AG09309 (cell line): ENCODE data around the gene ZNF507.

Experiments
- DNase-seq: peaks from one replicate; pipeline ENCODE4 v3.0.0-alpha.2; 2010; ENCODE audit warnings: low read depth
- H3K4me3 ChIP-seq: 2 replicates; pipeline ENCODE4 v1.5.1; 2011; ENCODE audit warnings: mild to moderate bottlenecking, low read depth, low read length, moderate library complexity; ENCODE audit not compliant: control insufficient read depth
- CTCF ChIP-seq: IDR thresholded peaks from 2 replicates; pipeline ENCODE4 v1.5.1; 2011; ENCODE audit warnings: mild to moderate bottlenecking, low read depth, low read length, inconsistent platforms; ENCODE audit not compliant: insufficient read depth, control insufficient read depth; ENCODE audit errors: missing control alignments

ZNF507 gene

DNA sequence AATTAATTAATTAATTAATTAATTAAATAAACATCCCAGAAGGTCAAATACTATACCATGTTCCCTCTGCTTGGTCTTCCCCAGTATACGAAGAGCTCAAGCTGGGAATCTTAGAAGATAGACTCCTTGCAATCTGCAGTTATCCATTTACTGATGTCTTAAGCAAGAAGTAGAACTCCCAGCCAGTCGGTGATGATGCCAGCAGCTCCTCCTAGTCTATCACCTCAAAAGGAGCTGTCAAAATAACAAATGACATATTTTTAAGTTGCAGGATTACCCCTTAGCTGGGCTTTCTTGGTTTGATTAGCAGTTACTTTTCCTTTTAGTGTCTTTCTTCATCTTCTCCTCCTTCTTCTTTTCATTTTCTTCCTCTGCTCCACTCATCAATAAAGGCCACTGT is 6.0 kb upstream of the ZNF507 start:
- no peak for DNase-seq
- no peak for TF ChIP-seq CTCF
- no peak overlapping the region for H3K4me3 ChIP-seq

DNA sequence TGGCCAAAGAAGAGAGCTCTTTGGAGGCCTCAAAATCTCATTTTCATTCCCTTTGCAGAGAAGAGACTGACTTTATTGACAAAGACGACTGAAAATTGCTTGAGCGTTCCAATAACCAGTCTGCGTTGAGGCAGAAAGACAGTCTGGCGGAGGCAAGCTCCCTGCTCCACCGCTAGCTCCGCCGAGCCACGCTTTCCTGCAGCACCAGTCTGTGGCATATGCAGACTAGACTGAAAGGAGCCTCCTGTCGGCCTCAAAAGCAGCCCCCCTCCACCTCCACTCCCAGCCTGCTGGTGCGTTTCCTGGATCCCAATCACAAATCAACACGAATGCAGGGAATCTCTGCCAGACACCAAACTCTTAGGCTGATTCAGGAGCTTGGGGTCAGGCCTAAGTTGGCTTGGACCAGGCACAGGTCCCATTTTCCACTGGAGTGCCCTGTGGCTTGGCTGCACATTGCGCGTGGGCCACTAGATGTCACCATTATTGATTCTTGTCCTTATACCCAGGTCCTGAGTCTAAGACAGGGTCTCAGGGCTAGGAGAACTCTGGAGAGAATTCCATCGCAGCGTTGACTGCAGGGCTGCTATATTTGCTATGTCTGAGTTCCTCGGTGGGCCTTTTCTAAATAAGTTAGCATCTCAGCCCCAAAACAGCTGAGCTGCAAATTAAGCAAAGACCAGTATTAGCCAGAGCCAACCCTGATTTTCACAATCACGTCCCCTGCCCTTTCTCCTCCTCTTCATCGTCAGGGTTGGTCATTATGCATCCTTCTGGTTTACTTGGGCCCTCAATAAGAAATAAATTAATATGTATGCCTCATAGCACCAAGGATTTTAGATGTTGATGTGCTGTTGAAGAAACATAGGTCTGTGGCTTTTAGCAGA is 5.2 kb upstream of the ZNF507 start:
- H3K4me3 ChIP-seq = no peak overlapping the region
- peak; percentile 71 for TF ChIP-seq CTCF
- no peak for DNase-seq

- no peak for DNase-seq
- no peak overlapping the region for H3K4me3 ChIP-seq
- no peak for TF ChIP-seq CTCF
Measured at GRCh38 chr19:32342695-32343094, 2.7 kb upstream of the ZNF507 start.

DNA sequence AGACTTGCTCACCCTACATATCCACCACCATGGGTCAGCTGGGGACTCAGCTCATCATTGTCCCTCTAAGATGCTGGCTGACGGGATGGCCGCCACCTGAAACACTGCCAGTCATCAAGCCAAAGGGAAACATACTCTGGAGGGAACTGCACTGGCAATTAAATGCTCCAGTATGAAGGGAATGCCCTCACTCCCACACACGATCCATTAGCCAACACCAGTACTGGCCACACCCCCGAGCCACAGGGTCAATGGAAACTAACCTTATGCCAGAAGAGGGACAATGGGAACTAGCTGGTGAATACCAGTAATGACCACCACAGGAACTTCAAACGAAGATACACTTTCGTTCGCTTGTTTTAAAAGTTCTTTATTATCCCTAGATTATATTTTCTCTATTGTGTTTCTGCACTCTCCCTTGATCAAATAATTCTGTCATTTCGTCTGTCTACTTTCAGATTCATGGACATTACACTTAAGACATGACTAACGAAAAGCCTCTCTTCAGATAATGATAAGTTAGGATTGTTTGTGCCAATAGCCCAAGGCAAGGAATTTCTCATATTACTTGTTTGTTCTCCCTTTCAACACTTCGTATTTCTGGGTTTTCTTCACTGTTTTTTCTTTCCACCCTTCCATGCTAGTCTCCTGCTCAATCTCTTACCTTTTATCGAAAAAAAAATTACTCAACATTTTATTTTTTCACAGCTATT is 1.7 kb upstream of the ZNF507 start:
- DNase-seq = no peak
- TF ChIP-seq CTCF = no peak
- H3K4me3 ChIP-seq = no peak overlapping the region

- DNase-seq = no peak
- H3K4me3 ChIP-seq = no peak overlapping the region; the same call in 1 of the 2 replicates
- no peak for TF ChIP-seq CTCF
Measured at GRCh38 chr19:32346901-32347300, 1.5 kb downstream of the ZNF507 start.

DNA sequence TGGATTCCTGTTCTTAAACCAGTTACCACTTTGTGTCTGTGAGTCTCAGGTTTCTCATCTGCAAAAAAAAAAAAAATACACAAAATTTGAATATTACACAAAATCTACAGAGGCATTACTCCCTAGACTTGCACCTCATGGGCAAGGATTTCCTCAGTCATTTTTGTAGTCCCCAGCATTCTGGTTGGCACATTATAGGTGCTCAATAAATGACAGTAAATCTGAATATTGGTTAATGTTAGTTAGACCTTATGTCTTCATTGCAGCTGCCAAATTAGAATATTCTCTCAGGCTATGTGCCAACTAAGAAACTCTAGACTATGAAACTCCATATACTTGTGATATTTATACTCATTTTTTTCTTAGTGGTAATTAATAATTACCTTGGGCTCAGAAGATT is 2.2 kb downstream of the ZNF507 start:
- TF ChIP-seq CTCF = no peak
- no peak for DNase-seq
- no peak overlapping the region for H3K4me3 ChIP-seq
